ENCODE data around the gene ANKRD16.

DNA sequence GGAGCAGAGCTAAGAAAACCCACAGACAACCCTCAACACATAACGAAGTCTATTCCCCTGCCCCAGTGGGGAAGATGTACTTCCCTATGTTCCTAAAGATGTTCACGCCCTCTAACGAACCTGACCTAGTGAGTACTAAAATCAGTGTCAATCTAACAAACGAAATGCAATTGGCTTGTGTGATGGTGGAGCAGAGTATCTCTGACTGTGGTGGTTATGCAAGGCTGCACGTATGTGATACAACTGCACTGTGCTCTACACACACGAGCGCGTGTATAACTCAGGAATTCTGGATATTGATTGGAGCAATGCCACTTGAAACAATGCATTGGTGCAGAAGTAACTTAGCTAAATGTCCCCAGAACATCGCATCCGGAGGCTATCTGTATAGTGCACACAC lies 1.3 kb downstream of the ANKRD16 start:
- TF ChIP-seq TAF1 (IDR thresholded peaks at IDR 0.05; ENCODE audit: low read depth, low read length) (no peak), CTCF (IDR thresholded peaks at IDR 0.05; ENCODE audit: control extremely low read depth in 1 of 3, insufficient read depth in 1 of 3, low read depth in 1 of 3, low read length in 3 of 3) (no peak), TEAD4 (IDR thresholded peaks at IDR 0.05; ENCODE audit: low read depth, low read length) (no peak), FOSL1 (IDR thresholded peaks at IDR 0.05; ENCODE audit: insufficient read depth, low read depth, low read length) (no peak), POLR2AphosphoS5 (IDR thresholded peaks at IDR 0.05; ENCODE audit: low read depth, low read length) (no peak), ZNF274 (IDR thresholded peaks at IDR 0.05; ENCODE audit: borderline replicate concordance, extremely low read depth, low read length) (no peak)
